Eye (tissue), 1 donor: ENCODE results near the gene SUPT16H.
"Not testable (repeated sequence)": the region's sequence is repeated elsewhere in the genome, so short reads cannot be mapped to it uniquely, and the experiment has no call there.

Experiments used
- DNase-seq: peaks from one replicate; pipeline ENCODE4 v3.0.0-alpha.2; 2015

The SUPT16H gene

GRCh38 chr14:21383848-21384493 is at the start of gene SUPT16H:
Gene SUPT16H (minus strand): TSS chr14:21384019. CDS start chr14:21383927, 92 bp downstream.
- DNase-seq: peak; percentile 98

- DNase-seq: no peak
These were observed 47.3 kb upstream of the SUPT16H start for GRCh38 chr14:21431126-21431525.

GRCh38 chr14:21428930-21429329 is 45.1 kb upstream of the SUPT16H start:
- no peak for DNase-seq

- no peak for DNase-seq
These were observed 42.9 kb upstream of the SUPT16H start for GRCh38 chr14:21426692-21427091.

- DNase-seq: no peak
These were observed 35.7 kb upstream of the SUPT16H start for GRCh38 chr14:21419528-21419927.

- no peak for DNase-seq
These were observed 31.5 kb upstream of the SUPT16H start for GRCh38 chr14:21415329-21415728.

- DNase-seq: no peak
These were observed 30.4 kb upstream of the SUPT16H start for GRCh38 chr14:21414137-21414631.

GRCh38 chr14:21408147-21408546 is 24.3 kb upstream of the SUPT16H start:
- no peak for DNase-seq

- DNase-seq: no peak
These were observed 22.4 kb upstream of the SUPT16H start for GRCh38 chr14:21406213-21406612.

GRCh38 chr14:21405097-21405496 is 21.3 kb upstream of the SUPT16H start:
- no peak for DNase-seq

- DNase-seq: no peak
These were observed 15.6 kb upstream of the SUPT16H start for GRCh38 chr14:21399311-21399870.

GRCh38 chr14:21398901-21399300 is 15.1 kb upstream of the SUPT16H start:
- DNase-seq: no peak

- no peak for DNase-seq
These were observed 11.6 kb upstream of the SUPT16H start for GRCh38 chr14:21395450-21395849.

GRCh38 chr14:21385188-21385904 is 1.5 kb upstream of the SUPT16H start:
- no peak for DNase-seq

- DNase-seq: no peak
These were observed 654 bp upstream of the SUPT16H start for GRCh38 chr14:21384494-21384851.

- DNase-seq: no peak
These were observed 652 bp downstream of the SUPT16H start for GRCh38 chr14:21382886-21383847.

- DNase-seq: no peak
These were observed 1.7 kb downstream of the SUPT16H start for GRCh38 chr14:21382095-21382494.

- DNase-seq: no peak
These were observed 4.5 kb downstream of the SUPT16H start for GRCh38 chr14:21379338-21379737.

- DNase-seq: no peak
These were observed 9.8 kb downstream of the SUPT16H start for GRCh38 chr14:21373980-21374379.

- DNase-seq: not testable (repeated sequence)
These were observed 11.0 kb downstream of the SUPT16H start for GRCh38 chr14:21372814-21373213.

GRCh38 chr14:21369949-21370679 is 13.7 kb downstream of the SUPT16H start:
- DNase-seq: no peak

GRCh38 chr14:21367582-21368144 is 16.2 kb downstream of the SUPT16H start:
- no peak for DNase-seq
